ENCODE data around the gene GJB1.

Gene GJB1

GRCh38 chrX:71215338-71215912 is 7.6 kb upstream of the GJB1 start:
- H3K36me3 ChIP-seq (ENCODE audit: control insufficient read depth in 2 of 2, insufficient read depth in 2 of 2, low read length in 2 of 2), result no peaks in the 10 kb centered on the region
- H3K4me3 ChIP-seq (ENCODE audit: low read length in 2 of 2), result no peak overlapping the region
- no peaks in the 10 kb centered on the region for H3K9me3 ChIP-seq (ENCODE audit: control insufficient read depth in 2 of 2, low read length in 2 of 2)
- no peak overlapping the region for H3K9ac ChIP-seq (ENCODE audit: low read length in 2 of 2)
- H3K27ac ChIP-seq (ENCODE audit: low read length), result no peak overlapping the region
- peaks cover 0 to 16% of the 10 kb centered on the region in 2 donors for H3K27me3 ChIP-seq (ENCODE audit: control insufficient read depth in 1 of 2, insufficient read depth in 2 of 2, low read length in 2 of 2)
- no peaks in the 10 kb centered on the region for H3K4me1 ChIP-seq (ENCODE audit: control insufficient read depth, insufficient read depth, low read length)

- Histone ChIP-seq H3K36me3 (ENCODE audit: control insufficient read depth in 2 of 2, insufficient read depth in 2 of 2, low read length in 2 of 2) (no peaks in the 10 kb centered on the region), H3K9ac (ENCODE audit: low read length in 2 of 2) (no peak overlapping the region), H3K9me3 (ENCODE audit: control insufficient read depth in 2 of 2, low read length in 2 of 2) (no peaks in the 10 kb centered on the region), H3K27ac (ENCODE audit: low read length) (no peak overlapping the region), H3K27me3 (ENCODE audit: control insufficient read depth in 1 of 2, insufficient read depth in 2 of 2, low read length in 2 of 2) (peaks cover 0 to 17% of the 10 kb centered on the region in 2 donors), H3K4me3 (ENCODE audit: low read length in 2 of 2) (no peak overlapping the region), H3K4me1 (ENCODE audit: control insufficient read depth, insufficient read depth, low read length) (no peaks in the 10 kb centered on the region)
These were observed 6.5 kb upstream of the GJB1 start for GRCh38 chrX:71216485-71216884.

GRCh38 chrX:71217298-71217697 is 5.7 kb upstream of the GJB1 start:
- Histone ChIP-seq H3K4me3 (ENCODE audit: low read length in 2 of 2) (no peak overlapping the region), H3K9me3 (ENCODE audit: control insufficient read depth in 2 of 2, low read length in 2 of 2) (no peaks in the 10 kb centered on the region), H3K36me3 (ENCODE audit: control insufficient read depth in 2 of 2, insufficient read depth in 2 of 2, low read length in 2 of 2) (no peaks in the 10 kb centered on the region), H3K27me3 (ENCODE audit: control insufficient read depth in 1 of 2, insufficient read depth in 2 of 2, low read length in 2 of 2) (peaks cover 0 to 17% of the 10 kb centered on the region in 2 donors), H3K27ac (ENCODE audit: low read length) (no peak overlapping the region), H3K9ac (ENCODE audit: low read length in 2 of 2) (no peak overlapping the region), H3K4me1 (ENCODE audit: control insufficient read depth, insufficient read depth, low read length) (no peaks in the 10 kb centered on the region)

GRCh38 chrX:71221145-71221544 is 1.9 kb upstream of the GJB1 start:
- no peak overlapping the region for H3K4me3 ChIP-seq (ENCODE audit: low read length in 2 of 2)
- no peaks in the 10 kb centered on the region for H3K4me1 ChIP-seq (ENCODE audit: control insufficient read depth, insufficient read depth, low read length)
- no peak overlapping the region for H3K27ac ChIP-seq (ENCODE audit: low read length)
- H3K9ac ChIP-seq (ENCODE audit: low read length in 2 of 2), result no peak overlapping the region
- H3K9me3 ChIP-seq (ENCODE audit: control insufficient read depth in 2 of 2, low read length in 2 of 2), result no peaks in the 10 kb centered on the region
- no peaks in the 10 kb centered on the region for H3K36me3 ChIP-seq (ENCODE audit: control insufficient read depth in 2 of 2, insufficient read depth in 2 of 2, low read length in 2 of 2)
- peaks cover 0 to 13% of the 10 kb centered on the region in 2 donors for H3K27me3 ChIP-seq (ENCODE audit: control insufficient read depth in 1 of 2, insufficient read depth in 2 of 2, low read length in 2 of 2)

GRCh38 chrX:71224098-71224708 is 1.2 kb downstream of the GJB1 start:
- Histone ChIP-seq H3K4me3 (ENCODE audit: low read length in 2 of 2) (no peak overlapping the region), H3K27ac (ENCODE audit: low read length) (no peak overlapping the region)

GRCh38 chrX:71225009-71225408 is 2.0 kb downstream of the GJB1 start:
- H3K27ac ChIP-seq (ENCODE audit: low read length), result no peak overlapping the region

More at GRCh38 chrX:71224098-71224708, 1.2 kb downstream of the GJB1 start:
- Histone ChIP-seq H3K9me3 (ENCODE audit: control insufficient read depth in 2 of 2, low read length in 2 of 2) (no peaks in the 10 kb centered on the region), H3K36me3 (ENCODE audit: control insufficient read depth in 2 of 2, insufficient read depth in 2 of 2, low read length in 2 of 2) (no peaks in the 10 kb centered on the region), H3K9ac (ENCODE audit: low read length in 2 of 2) (no peak overlapping the region), H3K27me3 (ENCODE audit: control insufficient read depth in 1 of 2, insufficient read depth in 2 of 2, low read length in 2 of 2) (peaks cover 0 to 21% of the 10 kb centered on the region in 2 donors), H3K4me1 (ENCODE audit: control insufficient read depth, insufficient read depth, low read length) (no peaks in the 10 kb centered on the region)

GRCh38 chrX:71225676-71226075 is 2.7 kb downstream of the GJB1 start:
- H3K9ac ChIP-seq (ENCODE audit: low read length in 2 of 2), result no peak overlapping the region
- H3K27me3 ChIP-seq (ENCODE audit: control insufficient read depth in 1 of 2, insufficient read depth in 2 of 2, low read length in 2 of 2), result peaks cover 0 to 21% of the 10 kb centered on the region in 2 donors
- no peaks in the 10 kb centered on the region for H3K36me3 ChIP-seq (ENCODE audit: control insufficient read depth in 2 of 2, insufficient read depth in 2 of 2, low read length in 2 of 2)
- no peak overlapping the region for H3K4me3 ChIP-seq (ENCODE audit: low read length in 2 of 2)
- H3K4me1 ChIP-seq (ENCODE audit: control insufficient read depth, insufficient read depth, low read length), result no peaks in the 10 kb centered on the region
- H3K27ac ChIP-seq (ENCODE audit: low read length), result no peak overlapping the region
- H3K9me3 ChIP-seq (ENCODE audit: control insufficient read depth in 2 of 2, low read length in 2 of 2), result no peaks in the 10 kb centered on the region

More at GRCh38 chrX:71225009-71225408, 2.0 kb downstream of the GJB1 start:
- Histone ChIP-seq H3K27me3 (ENCODE audit: control insufficient read depth in 1 of 2, insufficient read depth in 2 of 2, low read length in 2 of 2) (peaks cover 0 to 21% of the 10 kb centered on the region in 2 donors), H3K4me3 (ENCODE audit: low read length in 2 of 2) (no peak overlapping the region), H3K9ac (ENCODE audit: low read length in 2 of 2) (no peak overlapping the region), H3K9me3 (ENCODE audit: control insufficient read depth in 2 of 2, low read length in 2 of 2) (no peaks in the 10 kb centered on the region), H3K4me1 (ENCODE audit: control insufficient read depth, insufficient read depth, low read length) (no peaks in the 10 kb centered on the region), H3K36me3 (ENCODE audit: control insufficient read depth in 2 of 2, insufficient read depth in 2 of 2, low read length in 2 of 2) (no peaks in the 10 kb centered on the region)

- H3K27ac ChIP-seq (ENCODE audit: low read length), result no peak overlapping the region
- H3K4me3 ChIP-seq (ENCODE audit: low read length in 2 of 2), result no peak overlapping the region
- no peaks in the 10 kb centered on the region for H3K9me3 ChIP-seq (ENCODE audit: control insufficient read depth in 2 of 2, low read length in 2 of 2)
- peaks cover 0 to 18% of the 10 kb centered on the region in 2 donors for H3K27me3 ChIP-seq (ENCODE audit: control insufficient read depth in 1 of 2, insufficient read depth in 2 of 2, low read length in 2 of 2)
- H3K9ac ChIP-seq (ENCODE audit: low read length in 2 of 2), result no peak overlapping the region
- H3K4me1 ChIP-seq (ENCODE audit: control insufficient read depth, insufficient read depth, low read length), result no peaks in the 10 kb centered on the region
- H3K36me3 ChIP-seq (ENCODE audit: control insufficient read depth in 2 of 2, insufficient read depth in 2 of 2, low read length in 2 of 2), result no peaks in the 10 kb centered on the region
These were observed 4.5 kb downstream of the GJB1 start for GRCh38 chrX:71227370-71228062.

- H3K36me3 ChIP-seq (ENCODE audit: control insufficient read depth in 2 of 2, insufficient read depth in 2 of 2, low read length in 2 of 2), result no peaks in the 10 kb centered on the region
- H3K4me3 ChIP-seq (ENCODE audit: low read length in 2 of 2), result no peak overlapping the region
- no peak overlapping the region for H3K27ac ChIP-seq (ENCODE audit: low read length)
- no peaks in the 10 kb centered on the region for H3K9me3 ChIP-seq (ENCODE audit: control insufficient read depth in 2 of 2, low read length in 2 of 2)
- H3K4me1 ChIP-seq (ENCODE audit: control insufficient read depth, insufficient read depth, low read length), result no peaks in the 10 kb centered on the region
- H3K9ac ChIP-seq (ENCODE audit: low read length in 2 of 2), result no peak overlapping the region
- peaks cover 0 to 16% of the 10 kb centered on the region in 2 donors for H3K27me3 ChIP-seq (ENCODE audit: control insufficient read depth in 1 of 2, insufficient read depth in 2 of 2, low read length in 2 of 2)
These were observed 5.1 kb downstream of the GJB1 start for GRCh38 chrX:71228063-71228642.

- Histone ChIP-seq H3K9ac (ENCODE audit: low read length in 2 of 2) (no peak overlapping the region), H3K36me3 (ENCODE audit: control insufficient read depth in 2 of 2, insufficient read depth in 2 of 2, low read length in 2 of 2) (no peaks in the 10 kb centered on the region), H3K27ac (ENCODE audit: low read length) (no peak overlapping the region), H3K4me1 (ENCODE audit: control insufficient read depth, insufficient read depth, low read length) (no peaks in the 10 kb centered on the region), H3K9me3 (ENCODE audit: control insufficient read depth in 2 of 2, low read length in 2 of 2) (peaks cover 0 to 2% of the 10 kb centered on the region in 2 donors), H3K27me3 (ENCODE audit: control insufficient read depth in 1 of 2, insufficient read depth in 2 of 2, low read length in 2 of 2) (peaks cover 0 to 4% of the 10 kb centered on the region in 2 donors), H3K4me3 (ENCODE audit: low read length in 2 of 2) (no peak overlapping the region)
These were observed 12.5 kb downstream of the GJB1 start for GRCh38 chrX:71235482-71235881.
